Erythroblast (primary cell): ENCODE measurements around the gene AKR1A1.
A peak's percentile ranks its signal among the peaks of the same experiment; 100 is the strongest.
"Not testable (repeated sequence)": the region's sequence is repeated elsewhere in the genome, so short reads cannot be mapped to it uniquely, and the experiment has no call there.

Experiments used
- DNase-seq, 2 experiments: peaks; one replicate each; lab custom pipeline; 2025; lab: John Stamatoyannopoulos, UW
- GATA1 ChIP-seq: IDR thresholded peaks from 2 replicates; pipeline ENCODE4 v1.6.1; 2011; ENCODE audit warnings: low read depth, mild to moderate bottlenecking, control low read depth, low read length, moderate library complexity
- POLR2A ChIP-seq: IDR thresholded peaks from 2 replicates; pipeline ENCODE4 v1.6.1; 2011; ENCODE audit warnings: mild to moderate bottlenecking, low read length

AKR1A1 gene

GRCh38 chr1:45516465-45516864 is 34.2 kb upstream of the AKR1A1 start:
- TF ChIP-seq POLR2A (no peak), GATA1 (no peak)
- no peak for DNase-seq

- not testable (repeated sequence) for DNase-seq
Observed at GRCh38 chr1:45518366-45518765, 32.3 kb upstream of the AKR1A1 start.

GRCh38 chr1:45518910-45519309 is 31.7 kb upstream of the AKR1A1 start:
- peak in 1 of 2 experiments; percentile 16 for DNase-seq
- TF ChIP-seq GATA1: no peak
- no peak for TF ChIP-seq POLR2A

DNA sequence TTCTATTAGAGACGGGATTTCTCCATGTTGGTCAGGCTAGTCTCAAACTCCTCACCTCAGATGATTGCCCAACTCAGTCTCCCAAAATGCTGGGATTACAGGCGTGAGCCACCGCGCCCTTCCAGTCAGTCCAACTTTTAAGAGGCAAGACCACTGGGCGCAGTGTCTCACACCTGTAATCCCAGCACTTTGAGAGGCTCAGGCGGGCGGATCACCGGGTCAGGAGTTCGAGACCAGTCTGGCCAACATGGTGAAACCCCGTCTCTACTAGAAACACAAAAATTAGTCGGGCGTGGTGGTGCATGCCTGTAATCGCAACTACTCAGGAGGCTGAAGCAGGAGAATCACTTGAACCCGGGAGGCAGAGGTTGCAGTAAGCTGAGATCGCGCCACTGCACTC is 30.9 kb upstream of the AKR1A1 start:
- DNase-seq: not testable (repeated sequence)

- TF ChIP-seq GATA1 (no peak), POLR2A (peak; percentile 99)
- DNase-seq: peak; percentile 97 to 98
Observed at GRCh38 chr1:45521413-45522323, 29.0 kb upstream of the AKR1A1 start, which contains the start of gene PRDX1. Gene PRDX1 (minus strand): TSS chr1:45521884. CDS start chr1:45519043, 2,841 bp downstream.

DNA sequence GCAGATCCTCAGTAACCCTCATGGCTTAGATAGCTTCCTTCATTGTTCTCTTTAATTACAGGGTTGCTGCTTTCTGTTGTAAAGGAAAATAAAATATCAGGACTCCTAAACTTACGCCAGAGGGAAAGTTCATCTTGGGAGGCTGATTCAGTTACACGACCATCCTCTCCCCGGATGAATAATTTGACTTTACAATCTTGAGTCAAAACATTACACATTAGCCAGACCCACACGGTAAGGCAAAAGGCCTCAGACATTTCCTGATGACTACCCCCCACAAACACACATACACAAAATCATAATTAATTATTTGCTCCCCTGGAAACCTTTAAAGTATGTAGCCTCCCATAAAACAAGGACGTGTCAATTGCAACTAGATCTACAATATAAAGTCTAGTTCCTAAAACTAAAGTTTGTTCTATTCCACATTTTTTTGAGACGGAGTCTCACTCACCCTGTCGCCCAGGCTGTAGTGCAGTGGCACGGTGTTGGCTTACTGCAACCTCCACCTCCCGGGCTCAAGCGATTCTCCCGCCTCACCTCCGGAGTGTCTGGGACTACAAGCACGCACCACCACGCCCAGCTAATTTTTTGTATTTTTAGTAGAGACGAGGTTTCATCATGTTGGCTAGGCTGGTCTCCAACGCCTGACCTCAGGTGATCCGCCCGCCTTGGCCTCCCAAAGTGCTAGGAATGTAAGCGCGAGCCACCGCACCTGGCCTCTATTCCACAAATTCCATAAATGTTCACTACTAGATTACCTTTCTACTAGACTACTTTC is 28.1 kb upstream of the AKR1A1 start:
- no peak for TF ChIP-seq POLR2A
- no peak for TF ChIP-seq GATA1
- DNase-seq: no peak

DNA sequence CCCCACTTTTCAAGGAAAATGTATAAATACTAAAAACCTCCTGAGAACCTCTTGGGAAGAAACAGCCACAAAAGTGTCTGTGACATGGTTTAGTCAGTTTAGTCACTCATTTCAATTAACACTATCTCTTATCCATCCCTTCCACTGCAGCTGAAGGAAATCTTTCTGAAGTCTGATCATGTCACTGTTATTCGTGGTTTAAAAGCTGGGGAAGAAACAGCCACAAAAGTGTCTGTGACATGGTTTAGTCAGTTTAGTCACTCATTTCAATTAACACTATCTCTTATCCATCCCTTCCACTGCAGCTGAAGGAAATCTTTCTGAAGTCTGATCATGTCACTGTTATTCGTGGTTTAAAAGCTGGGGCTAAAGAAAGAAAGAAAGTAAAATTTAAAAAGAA is 27.1 kb upstream of the AKR1A1 start:
- not testable (repeated sequence) for DNase-seq

GRCh38 chr1:45523975-45524374 is 26.7 kb upstream of the AKR1A1 start:
- not testable (repeated sequence) for DNase-seq

- TF ChIP-seq POLR2A: no peak
- no peak for TF ChIP-seq GATA1
- DNase-seq: no peak
Observed at GRCh38 chr1:45526135-45526644, 24.4 kb upstream of the AKR1A1 start.

DNA sequence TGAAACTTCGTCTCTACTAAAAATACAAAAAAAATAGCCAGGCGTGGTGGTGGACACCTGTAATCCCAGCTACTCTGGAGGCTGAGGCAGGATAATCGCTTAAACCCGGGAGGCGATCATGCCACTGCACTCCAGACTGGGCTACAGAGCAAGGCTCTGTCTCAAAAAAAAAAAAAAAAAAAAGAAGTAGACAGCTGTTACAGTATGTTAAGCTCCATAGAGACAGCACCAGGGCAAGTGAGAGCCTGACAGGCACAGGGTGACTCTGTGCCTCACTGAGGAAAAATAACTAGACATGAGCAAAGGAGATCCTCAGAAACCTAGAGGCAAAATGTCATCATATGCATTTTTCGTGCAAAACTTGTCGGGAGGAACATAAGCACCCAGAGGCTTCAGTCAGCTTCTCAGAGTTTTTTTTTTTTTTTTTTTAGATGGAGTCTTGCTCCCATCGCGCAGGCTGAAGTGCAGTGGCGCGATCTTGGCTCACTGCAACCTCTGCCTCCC is 19.9 kb upstream of the AKR1A1 start:
- TF ChIP-seq GATA1 (no peak), POLR2A (no peak)
- DNase-seq: no peak

- DNase-seq: no peak
- TF ChIP-seq GATA1 (no peak), POLR2A (no peak)
Observed at GRCh38 chr1:45531873-45532272, 18.8 kb upstream of the AKR1A1 start.

DNA sequence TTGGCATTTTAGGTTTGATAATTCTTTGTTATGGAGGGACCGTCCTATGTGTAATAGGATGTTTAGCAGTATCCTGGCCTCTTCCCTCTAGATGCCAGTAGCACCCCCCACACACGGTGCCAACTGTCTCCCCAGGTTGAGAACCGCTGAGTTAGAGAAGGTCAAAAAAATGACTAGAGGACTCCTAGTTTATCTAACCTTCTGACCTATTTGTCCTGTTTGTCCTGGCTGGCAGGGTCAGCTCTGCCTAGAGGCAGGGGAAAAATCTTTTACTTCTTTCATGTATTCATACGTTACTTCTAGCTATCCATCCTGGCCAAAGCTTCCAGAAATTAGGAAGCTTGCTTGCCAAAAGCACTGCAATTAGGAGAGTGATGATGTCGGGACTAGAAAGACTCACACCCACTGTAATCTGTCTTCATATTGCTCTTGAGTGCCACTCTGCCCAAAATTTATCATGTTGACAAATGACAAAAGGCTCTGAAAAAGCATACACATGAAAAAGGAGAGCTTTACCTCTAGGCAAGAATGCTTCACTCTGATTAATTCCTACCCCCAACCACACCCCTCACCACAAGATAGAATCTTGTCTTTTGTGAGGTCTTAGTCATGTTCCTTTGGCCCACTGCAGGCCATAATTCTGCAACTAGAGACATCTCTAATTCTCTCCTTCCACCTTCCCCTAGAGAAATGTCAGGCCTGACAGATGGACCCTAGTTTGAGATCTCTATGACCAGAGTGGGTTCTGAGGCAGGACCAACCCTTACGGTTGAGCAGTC is 14.4 kb upstream of the AKR1A1 start:
- TF ChIP-seq GATA1: no peak
- TF ChIP-seq POLR2A: no peak
- DNase-seq: no peak

DNA sequence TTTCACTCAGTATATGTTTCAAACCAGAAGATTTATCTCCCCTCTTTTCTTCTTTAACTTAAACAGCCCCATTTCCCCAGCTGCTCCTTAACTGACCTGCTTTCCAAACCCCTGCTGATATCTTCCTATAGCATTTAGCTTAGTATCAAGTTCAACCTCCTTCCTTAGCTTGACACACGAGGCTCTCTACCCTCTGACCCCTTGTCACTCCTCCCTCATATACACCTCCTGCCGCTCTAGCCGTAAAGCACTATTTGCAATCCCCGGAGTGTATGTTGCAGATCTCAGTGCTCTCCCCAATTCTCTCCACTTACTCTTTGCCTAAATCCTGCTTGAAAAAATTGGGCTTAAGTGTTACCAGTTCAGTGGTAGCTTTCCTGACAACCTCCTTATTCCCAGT is 13.7 kb upstream of the AKR1A1 start:
- TF ChIP-seq POLR2A (no peak), GATA1 (no peak)
- DNase-seq: no peak
